Stimulated activated memory B cell treated with anti-CD40 and anti-IgM and Interleukin-4, amounts not matched to agents 10 μg/mL and 1 μg/mL and 100 μg/mL, for 72 hours (primary cell): ENCODE results near the gene RPS10.
A peak's percentile ranks its signal among the peaks of the same experiment; 100 is the strongest.
"Not testable (repeated sequence)": the region's sequence is repeated elsewhere in the genome, so short reads cannot be mapped to it uniquely, and the experiment has no call there.

Source experiments
- ATAC-seq: fragments of 150-1000 bp; cut with Tn5 transposase; 2 replicates; pipeline ENCODE4 v1.10.0; 2021
- H3K27ac Mint-ChIP-seq: one replicate; pipeline ENCODE4 v1.8.0; 2022; ENCODE audit warnings: mild to moderate bottlenecking, mixed read lengths
- H3K27me3 Mint-ChIP-seq: one replicate; pipeline ENCODE4 v1.8.0; 2022; ENCODE audit warnings: mixed read lengths
- H3K36me3 Mint-ChIP-seq: one replicate; pipeline ENCODE4 v1.8.0; 2022; ENCODE audit warnings: mixed read lengths
- H3K4me1 Mint-ChIP-seq: one replicate; pipeline ENCODE4 v1.8.0; 2022; ENCODE audit warnings: mixed read lengths
- H3K4me3 Mint-ChIP-seq: one replicate; pipeline ENCODE4 v1.8.0; 2022; ENCODE audit warnings: mild to moderate bottlenecking, moderate library complexity, mixed read lengths
- H3K9me3 Mint-ChIP-seq: one replicate; pipeline ENCODE4 v1.8.0; 2022; ENCODE audit warnings: mixed read lengths

RPS10 gene

DNA sequence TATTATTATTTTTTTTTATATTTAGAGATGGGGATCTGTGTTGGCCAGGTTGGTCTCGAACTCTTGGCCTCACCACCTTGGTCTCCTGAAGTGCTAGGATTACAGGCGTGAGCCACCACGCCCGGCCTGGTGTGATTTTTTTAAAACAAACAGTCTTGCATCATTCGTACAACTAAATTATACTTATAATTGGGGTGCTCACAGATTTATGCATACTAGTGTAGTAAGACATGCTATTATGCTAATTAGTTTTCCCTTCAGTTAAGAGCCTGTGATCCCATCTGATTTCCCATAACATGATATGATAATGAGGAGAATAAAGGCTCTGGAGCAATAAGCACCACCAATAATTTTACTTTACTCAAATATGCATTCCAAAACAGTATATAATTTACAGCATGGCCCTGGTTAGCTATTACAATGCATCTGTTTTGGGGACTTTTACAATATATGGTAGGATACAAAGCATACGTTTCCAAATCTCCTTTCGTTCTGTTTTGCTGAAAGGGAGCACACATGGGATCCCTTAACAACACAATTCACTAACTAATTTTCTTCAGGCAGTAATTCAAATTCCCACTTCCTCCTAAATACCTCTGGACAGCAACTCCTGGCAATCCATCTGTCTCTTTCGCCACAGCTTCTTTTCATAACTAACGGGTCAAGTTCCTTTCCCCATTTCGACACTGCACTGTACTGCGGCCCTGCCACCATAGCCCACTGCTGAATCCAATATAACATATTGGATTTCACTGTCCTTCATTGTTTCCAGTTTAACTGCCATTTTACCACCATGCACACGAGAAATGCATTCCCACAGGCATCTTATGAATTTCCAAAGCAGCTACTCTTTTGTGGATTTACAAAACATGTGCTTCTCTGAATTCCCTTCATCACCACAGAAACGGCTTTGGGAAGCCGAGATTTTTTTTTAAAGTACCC, 35.1 kb downstream of the RPS10 start:
- Mint-ChIP-seq H3K27ac (no peak overlapping the region), H3K4me3 (no peak overlapping the region), H3K4me1 (peaks cover 23% of the 10 kb centered on the region), H3K27me3 (no peaks in the 10 kb centered on the region), H3K36me3 (peaks cover 5% of the 10 kb centered on the region), H3K9me3 (peaks cover 3% of the 10 kb centered on the region)
- no peak for ATAC-seq

GRCh38 chr6:34389034-34389433, 36.8 kb downstream of the RPS10 start:
- H3K4me3 Mint-ChIP-seq: no peak overlapping the region
- H3K4me1 Mint-ChIP-seq: peaks cover 37% of the 10 kb centered on the region
- H3K27me3 Mint-ChIP-seq: no peaks in the 10 kb centered on the region
- H3K27ac Mint-ChIP-seq: no peak overlapping the region
- H3K36me3 Mint-ChIP-seq: peaks cover 5% of the 10 kb centered on the region
- ATAC-seq: no peak
- peaks cover 3% of the 10 kb centered on the region for H3K9me3 Mint-ChIP-seq

DNA sequence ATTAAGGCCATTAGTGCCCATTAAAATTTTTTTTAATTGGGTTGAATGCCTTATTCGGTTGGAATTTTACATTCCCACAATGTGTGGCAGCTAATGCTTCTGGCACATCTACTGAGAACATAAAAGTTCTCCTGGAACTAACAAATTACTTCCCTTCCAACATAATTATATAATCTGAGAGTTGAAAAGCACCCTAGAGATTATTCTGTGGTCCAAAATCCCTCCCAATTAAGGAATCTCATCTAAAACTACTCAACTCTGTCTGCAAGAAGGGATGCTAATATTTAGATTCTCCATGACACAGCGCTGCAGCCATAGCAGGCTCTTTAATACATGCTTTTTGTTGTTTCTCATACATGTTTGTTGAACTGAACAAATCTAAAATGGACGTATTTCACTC, 37.4 kb downstream of the RPS10 start:
- Mint-ChIP-seq H3K27me3 (no peaks in the 10 kb centered on the region), H3K4me3 (no peak overlapping the region), H3K27ac (no peak overlapping the region), H3K9me3 (peaks cover 3% of the 10 kb centered on the region), H3K4me1 (peaks cover 37% of the 10 kb centered on the region), H3K36me3 (peaks cover 9% of the 10 kb centered on the region)
- no peak for ATAC-seq

GRCh38 chr6:34386316-34387137, 39.3 kb downstream of the RPS10 start:
- peaks cover 3% of the 10 kb centered on the region for H3K9me3 Mint-ChIP-seq
- H3K27ac Mint-ChIP-seq: peak overlapping the region; percentile 11
- no peak overlapping the region for H3K4me3 Mint-ChIP-seq
- H3K27me3 Mint-ChIP-seq: no peaks in the 10 kb centered on the region
- ATAC-seq: no peak
- H3K36me3 Mint-ChIP-seq: peaks cover 11% of the 10 kb centered on the region
- peaks cover 41% of the 10 kb centered on the region for H3K4me1 Mint-ChIP-seq

DNA sequence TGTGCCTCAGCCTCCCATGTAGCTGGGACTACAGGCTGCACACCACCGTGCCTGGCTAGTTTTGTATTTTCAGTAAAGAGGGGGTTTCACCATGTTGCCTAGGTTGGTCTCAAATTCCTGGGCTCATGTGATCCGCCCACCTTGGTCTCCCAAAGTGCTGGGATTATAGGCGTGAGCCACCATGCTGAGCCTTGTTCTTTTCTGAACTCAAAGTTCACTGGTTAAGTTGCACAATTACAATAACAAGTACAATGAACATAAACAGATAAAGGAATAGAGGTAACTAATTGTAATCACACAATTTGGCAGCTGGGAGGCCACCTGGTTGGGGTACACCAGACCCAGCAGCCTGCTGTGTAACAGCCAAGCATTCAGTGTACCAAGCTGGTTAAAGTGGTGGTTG, 40.1 kb downstream of the RPS10 start:
- H3K36me3 Mint-ChIP-seq: peaks cover 14% of the 10 kb centered on the region
- peaks cover 3% of the 10 kb centered on the region for H3K9me3 Mint-ChIP-seq
- no peak overlapping the region for H3K4me3 Mint-ChIP-seq
- peaks cover 41% of the 10 kb centered on the region for H3K4me1 Mint-ChIP-seq
- H3K27me3 Mint-ChIP-seq: no peaks in the 10 kb centered on the region
- H3K27ac Mint-ChIP-seq: peak overlapping the region; percentile 11
- ATAC-seq: no peak

GRCh38 chr6:34384321-34385153, 41.3 kb downstream of the RPS10 start:
- Mint-ChIP-seq H3K36me3 (peaks cover 17% of the 10 kb centered on the region), H3K27me3 (no peaks in the 10 kb centered on the region), H3K9me3 (peaks cover 3% of the 10 kb centered on the region), H3K4me1 (peaks cover 41% of the 10 kb centered on the region), H3K4me3 (no peak overlapping the region), H3K27ac (no peak overlapping the region)
- ATAC-seq: no peak

GRCh38 chr6:34383656-34384320, 42.1 kb downstream of the RPS10 start:
- Mint-ChIP-seq H3K9me3 (no peaks in the 10 kb centered on the region), H3K27ac (no peak overlapping the region), H3K4me1 (peaks cover 37% of the 10 kb centered on the region), H3K36me3 (peaks cover 12% of the 10 kb centered on the region), H3K4me3 (no peak overlapping the region), H3K27me3 (no peaks in the 10 kb centered on the region)
- no peak for ATAC-seq

- H3K27ac Mint-ChIP-seq: no peak overlapping the region
These were observed 42.7 kb downstream of the RPS10 start for GRCh38 chr6:34383161-34383631.

GRCh38 chr6:34381081-34381480, 44.8 kb downstream of the RPS10 start:
- Mint-ChIP-seq H3K36me3 (peaks cover 12% of the 10 kb centered on the region), H3K4me3 (no peak overlapping the region), H3K4me1 (peaks cover 32% of the 10 kb centered on the region), H3K9me3 (no peaks in the 10 kb centered on the region), H3K27ac (no peak overlapping the region), H3K27me3 (no peaks in the 10 kb centered on the region)
- no peak for ATAC-seq

More at GRCh38 chr6:34383161-34383631, 42.7 kb downstream of the RPS10 start:
- Mint-ChIP-seq H3K4me1 (peaks cover 40% of the 10 kb centered on the region), H3K36me3 (peaks cover 12% of the 10 kb centered on the region), H3K4me3 (no peak overlapping the region), H3K9me3 (no peaks in the 10 kb centered on the region), H3K27me3 (no peaks in the 10 kb centered on the region)
- ATAC-seq: no peak

DNA sequence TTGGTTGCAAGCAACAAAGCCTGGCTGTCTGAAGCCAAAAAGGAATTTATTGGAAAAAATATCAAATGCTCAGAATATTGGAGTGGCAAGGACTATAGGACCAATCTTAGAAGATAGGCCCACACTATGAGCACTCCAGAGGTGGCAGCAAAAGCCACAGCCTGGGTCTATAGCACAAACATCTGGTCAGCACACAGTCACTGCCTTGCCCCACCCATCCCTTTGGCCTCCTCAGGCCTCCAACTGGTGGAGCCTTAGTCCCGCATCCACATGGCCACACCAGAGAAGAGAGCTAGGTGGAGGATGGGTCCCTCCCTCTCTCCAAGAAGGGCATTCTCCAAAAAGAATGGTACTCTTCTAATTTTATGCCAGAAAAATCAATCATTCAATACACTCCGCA, 47.4 kb downstream of the RPS10 start:
- peaks cover 9% of the 10 kb centered on the region for H3K36me3 Mint-ChIP-seq
- no peaks in the 10 kb centered on the region for H3K9me3 Mint-ChIP-seq
- no peak for ATAC-seq
- no peaks in the 10 kb centered on the region for H3K27me3 Mint-ChIP-seq
- no peak overlapping the region for H3K4me3 Mint-ChIP-seq
- H3K27ac Mint-ChIP-seq: no peak overlapping the region
- peaks cover 10% of the 10 kb centered on the region for H3K4me1 Mint-ChIP-seq

- H3K9me3 Mint-ChIP-seq: no peaks in the 10 kb centered on the region
- ATAC-seq: no peak
- H3K27ac Mint-ChIP-seq: no peak overlapping the region
- no peaks in the 10 kb centered on the region for H3K27me3 Mint-ChIP-seq
- H3K4me3 Mint-ChIP-seq: no peak overlapping the region
- peaks cover 6% of the 10 kb centered on the region for H3K4me1 Mint-ChIP-seq
- H3K36me3 Mint-ChIP-seq: peaks cover 6% of the 10 kb centered on the region
These were observed 47.9 kb downstream of the RPS10 start for GRCh38 chr6:34377984-34378383.

- not testable (repeated sequence) for H3K27me3 Mint-ChIP-seq, H3K4me1 Mint-ChIP-seq, ATAC-seq, H3K9me3 Mint-ChIP-seq, H3K4me3 Mint-ChIP-seq, H3K36me3 Mint-ChIP-seq, H3K27ac Mint-ChIP-seq
These were observed 48.3 kb downstream of the RPS10 start for GRCh38 chr6:34377571-34377970.

GRCh38 chr6:34375833-34376232, 50.0 kb downstream of the RPS10 start:
- ATAC-seq: no peak
- no peak overlapping the region for H3K27ac Mint-ChIP-seq
- H3K4me3 Mint-ChIP-seq: no peak overlapping the region
- no peaks in the 10 kb centered on the region for H3K9me3 Mint-ChIP-seq
- peaks cover 6% of the 10 kb centered on the region for H3K4me1 Mint-ChIP-seq
- peaks cover 3% of the 10 kb centered on the region for H3K36me3 Mint-ChIP-seq
- H3K27me3 Mint-ChIP-seq: no peaks in the 10 kb centered on the region

- Mint-ChIP-seq H3K36me3 (peaks cover 6% of the 10 kb centered on the region), H3K4me1 (peaks cover 11% of the 10 kb centered on the region), H3K27ac (no peak overlapping the region), H3K4me3 (no peak overlapping the region), H3K9me3 (no peaks in the 10 kb centered on the region), H3K27me3 (no peaks in the 10 kb centered on the region)
- no peak for ATAC-seq
These were observed 51.4 kb downstream of the RPS10 start for GRCh38 chr6:34374508-34374907.
